IPS-18a (cell line): ENCODE results near the gene LRRC32.
"Not testable (repeated sequence)": the region's sequence is repeated elsewhere in the genome, so short reads cannot be mapped to it uniquely, and the experiment has no call there.

ENCODE experiments used
- H3K27ac ChIP-seq: one replicate; pipeline ENCODE4 v1.5.1; 2013; ENCODE audit warnings: low read length
- H3K27me3 ChIP-seq: one replicate; pipeline ENCODE4 v1.6.1; 2013; ENCODE audit warnings: mild to moderate bottlenecking, low read length; ENCODE audit not compliant: control insufficient read depth, insufficient read depth
- H3K36me3 ChIP-seq: one replicate; pipeline ENCODE4 v1.6.1; 2013; ENCODE audit warnings: low read depth, low read length; ENCODE audit not compliant: control insufficient read depth
- H3K4me1 ChIP-seq: one replicate; pipeline ENCODE4 v1.6.1; 2013; ENCODE audit warnings: low read depth, low read length; ENCODE audit not compliant: control insufficient read depth
- H3K4me3 ChIP-seq: one replicate; pipeline ENCODE4 v1.5.1; 2013; ENCODE audit warnings: low read length
- H3K9ac ChIP-seq: one replicate; pipeline ENCODE4 v1.6.1; 2013; ENCODE audit warnings: mild to moderate bottlenecking, low read length, moderate library complexity
- H3K9me3 ChIP-seq: one replicate; pipeline ENCODE4 v1.6.1; 2013; ENCODE audit warnings: low read depth, low read length; ENCODE audit not compliant: control insufficient read depth

LRRC32 gene

DNA sequence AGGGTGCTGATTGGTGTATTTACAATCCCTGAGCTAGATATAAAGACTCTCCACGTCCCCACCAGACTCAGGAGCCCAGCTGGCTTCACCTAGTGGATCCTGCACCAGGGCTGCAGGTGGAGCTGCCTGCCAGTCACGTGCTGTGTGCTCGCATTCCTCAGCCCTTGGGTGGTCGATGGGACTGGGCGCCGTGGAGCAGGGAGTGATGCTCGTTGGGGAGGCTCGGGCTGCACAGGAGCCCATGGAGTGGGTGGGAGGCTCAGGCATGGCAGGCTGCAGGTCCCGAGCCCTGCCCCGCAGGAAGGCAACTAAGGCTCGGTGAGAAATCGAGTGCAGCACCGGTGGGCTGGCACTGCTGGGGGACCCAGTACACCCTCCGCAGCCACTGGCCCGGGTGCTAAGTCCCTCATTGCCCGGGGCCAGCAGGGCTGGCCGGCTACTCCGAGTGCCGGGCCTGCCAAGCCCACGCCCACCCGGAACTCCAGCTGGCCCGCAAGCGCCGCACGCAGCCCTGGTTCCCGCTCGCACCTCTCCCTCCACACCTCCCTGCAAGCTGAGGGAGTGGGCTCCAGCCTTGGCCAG, 61.6 kb downstream of the LRRC32 start:
- H3K4me1 ChIP-seq = peaks cover 19% of the 10 kb centered on the region
- not testable (repeated sequence) for H3K27ac ChIP-seq, H3K9ac ChIP-seq, H3K36me3 ChIP-seq, H3K9me3 ChIP-seq, H3K4me3 ChIP-seq, H3K27me3 ChIP-seq

DNA sequence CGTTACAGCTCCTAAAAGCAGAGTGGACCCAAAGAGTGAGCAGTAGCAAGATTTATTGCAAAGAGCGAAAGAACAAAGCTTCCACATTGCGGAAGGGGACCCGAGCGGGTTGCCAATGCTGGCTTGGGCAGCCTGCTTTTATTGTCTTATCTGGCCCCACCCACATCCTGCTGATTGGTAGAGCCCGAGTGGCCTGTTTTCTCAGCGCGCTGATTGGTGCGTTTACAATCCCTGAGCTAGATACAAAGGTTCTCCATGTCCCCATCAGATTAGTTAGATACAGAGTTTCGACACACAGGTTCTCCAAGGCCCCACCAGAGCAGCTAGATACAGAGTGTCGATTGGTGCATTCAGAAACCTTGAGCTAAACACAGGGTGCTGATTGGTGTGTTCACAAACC, 62.3 kb downstream of the LRRC32 start:
- not testable (repeated sequence) for H3K36me3 ChIP-seq, H3K9ac ChIP-seq, H3K9me3 ChIP-seq, H3K27me3 ChIP-seq, H3K27ac ChIP-seq, H3K4me3 ChIP-seq
- H3K4me1 ChIP-seq = peaks cover 19% of the 10 kb centered on the region
